K562 (cell line): ENCODE measurements around the gene LCA5L. TPM values are rescaled to one million over a fixed set of nuclear protein-coding genes. Genes with fewer than 3 reads are reported as not detected.

Source experiments
- ATAC-seq: fragments of 200-7000 bp; cut with Tn5 transposase; 3 replicates; pipeline ENCODE4 v1.9.1; 2020; ENCODE audit warnings: moderate library complexity
- BruUV-seq: library from RNA; stranded (reverse); fragments of 400-500 nt; replicated peaks from 2 replicates; lab custom pipeline; 2021; lab: Mats Ljungman, UMichigan
- CTCF ChIA-PET: fragments of 300-600 bp; formaldehyde crosslinking; extraction: SDS; loops from one replicate; lab custom pipeline; 2021; ENCODE audit warnings: low intra/inter-chr PET ratio; lab: Yijun Ruan, JAX
- POLR2A ChIA-PET: fragments of 300-600, 350-650 bp; sonication (Branson Sonifier 250); formaldehyde crosslinking; extraction: SDS; loops from one replicate; lab custom pipeline; 2021; ENCODE audit warnings: antibody characterized with exemption, inconsistent platforms; lab: Yijun Ruan, JAX
- DNase-seq, 4 experiments: peaks; one replicate each; pipeline versions ENCODE4 v3.0.0 to v3.0.0-alpha.2; 2011 to 2018; ENCODE audit warnings: low spot score in 3 of 4, mixed read lengths in 3 of 4; ENCODE audit errors: extremely low read depth in 1 of 4
- FAIRE-seq: peaks from 2 replicates; lab custom pipeline; 2011; peaks lifted over from hg19 to GRCh38; lab: Jason Lieb, UNC
- H2AFZ ChIP-seq: 2 replicates; pipeline ENCODE4 v1.6.0; 2011; ENCODE audit warnings: low read depth, low read length, control low read depth, inconsistent platforms
- H3K27ac ChIP-seq: fragments of 200-600 bp; 3 replicates; pipeline ENCODE4 v1.8.0; 2011; ENCODE audit warnings: low read depth, mild to moderate bottlenecking, control low read depth, inconsistent platforms, low read length, moderate library complexity, mixed read lengths; ENCODE audit errors: extremely low read depth
- H3K27me3 ChIP-seq, 2 experiments: fragments of 300-600 bp in 1 of 2; 2 replicates in 1 of 2; 3 replicates in 1 of 2; pipeline versions ENCODE4 v1.6.0 to v1.8.0; 2011; ENCODE audit warnings: inconsistent platforms in 2 of 2, low read length in 2 of 2, mild to moderate bottlenecking in 1 of 2, mixed read lengths in 1 of 2, moderate library complexity in 1 of 2; ENCODE audit not compliant: control insufficient read depth in 2 of 2, insufficient read depth in 2 of 2
- H3K36me3 ChIP-seq: fragments of 300-600 bp; 3 replicates; pipeline ENCODE4 v1.8.0; 2011; ENCODE audit warnings: mild to moderate bottlenecking, low read length, inconsistent platforms; ENCODE audit not compliant: control insufficient read depth, insufficient read depth
- H3K4me1 ChIP-seq, 2 experiments: fragments of 200-600 bp in 1 of 2; replicated peaks in 1 of 2; 2 replicates in 1 of 2; 3 replicates in 1 of 2; pipeline versions ENCODE4 v1.5.1 to v1.8.0; 2011; ENCODE audit warnings: inconsistent platforms in 2 of 2, low read length in 2 of 2, mild to moderate bottlenecking in 1 of 2, mixed read lengths in 1 of 2, moderate library complexity in 1 of 2; ENCODE audit not compliant: control insufficient read depth in 2 of 2, insufficient read depth in 2 of 2
- H3K4me2 ChIP-seq: 2 replicates; pipeline ENCODE4 v1.6.1; 2011; ENCODE audit warnings: low read length, control low read depth, inconsistent platforms, mixed read lengths; ENCODE audit not compliant: insufficient read depth
- H3K4me3 ChIP-seq: fragments of 200-600 bp; sonication (generic), shearing (Covaris generic); 2 replicates; pipeline ENCODE4 v1.5.1; 2016; ENCODE audit warnings: control low read depth, inconsistent platforms
- H3K79me2 ChIP-seq: fragments of 200-600 bp; 3 replicates; pipeline ENCODE4 v1.8.0; 2011; ENCODE audit warnings: low read length, inconsistent platforms; ENCODE audit not compliant: control insufficient read depth, insufficient read depth
- H3K9ac ChIP-seq, 2 experiments: 2 replicates each; pipeline versions ENCODE4 v1.6.0 to v1.6.1; 2011; ENCODE audit warnings: low read depth in 2 of 2, low read length in 2 of 2, control low read depth in 1 of 2, inconsistent platforms in 1 of 2, mild to moderate bottlenecking in 1 of 2, mixed read lengths in 1 of 2; ENCODE audit not compliant: insufficient read depth in 1 of 2
- H3K9me1 ChIP-seq: one replicate; pipeline ENCODE4 v1.6.0; 2011; ENCODE audit warnings: inconsistent platforms, mild to moderate bottlenecking, low read length, moderate library complexity; ENCODE audit not compliant: control insufficient read depth, insufficient read depth
- H3K9me3 ChIP-seq: replicated peaks from 2 replicates; pipeline ENCODE4 v1.5.1; 2011; ENCODE audit warnings: low read depth, low read length, inconsistent platforms; ENCODE audit not compliant: control insufficient read depth, insufficient read depth
- H4K20me1 ChIP-seq: replicated peaks from 2 replicates; pipeline ENCODE4 v1.6.1; 2011; ENCODE audit warnings: low read length, inconsistent platforms, mixed read lengths; ENCODE audit not compliant: control insufficient read depth, insufficient read depth
- CHAMP1 ChIP-seq: fragments of 450-650 bp; IDR thresholded peaks from 2 replicates; pipeline ENCODE4 v1.6.1; 2016; ENCODE audit warnings: mild to moderate bottlenecking
- FOXK2 ChIP-seq, 2 experiments: fragments of 450-650 bp; IDR thresholded peaks in 1 of 2; conservative IDR thresholded peaks in 1 of 2; 2 replicates each; pipeline ENCODE4 v1.6.1; 2016; ENCODE audit warnings: low read depth in 2 of 2, mild to moderate bottlenecking in 1 of 2
- HDAC1 ChIP-seq, 2 experiments: fragments of 450-650 bp; IDR thresholded peaks; 2 replicates each; pipeline ENCODE4 v1.6.1; 2016 to 2017; ENCODE audit warnings: inconsistent platforms in 1 of 2, mild to moderate bottlenecking in 1 of 2, moderate library complexity in 1 of 2
- PKNOX1 ChIP-seq: fragments of 450-650 bp; IDR thresholded peaks from 2 replicates; pipeline ENCODE4 v1.6.1; 2016
- RBM17 ChIP-seq: fragments of 200-400 bp; formaldehyde crosslinking; IDR thresholded peaks from 2 replicates; pipeline ENCODE4 v1.6.1; 2017; ENCODE audit warnings: low read depth, mild to moderate bottlenecking, low read length, borderline replicate concordance
- RCOR1 ChIP-seq, 2 experiments: IDR thresholded peaks; 2 replicates each; pipeline ENCODE4 v1.6.1; 2012; ENCODE audit warnings: low read depth in 2 of 2, low read length in 2 of 2, borderline replicate concordance in 1 of 2, improper control_type of control experiment in 1 of 2
- SPI1 ChIP-seq: IDR thresholded peaks from 2 replicates; pipeline ENCODE4 v1.6.1; 2011; ENCODE audit warnings: low read depth, low read length, control low read depth, borderline replicate concordance
- TRIM24 ChIP-seq, 2 experiments: fragments of 450-650 bp; IDR thresholded peaks; 2 replicates each; pipeline ENCODE4 v1.6.1; 2016
- ZBTB40 ChIP-seq, 2 experiments: fragments of 450-650 bp in 1 of 2; sonication (generic) in 1 of 2; formaldehyde crosslinking in 1 of 2; IDR thresholded peaks; 2 replicates each; pipeline versions ENCODE4 v1.7.1 to v1.9.0; 2016 to 2022; ENCODE audit warnings: inconsistent platforms in 1 of 2, mild to moderate bottlenecking in 1 of 2, missing genetic modification reagents in 1 of 2
- WGBS: fragments of 100-300 bp; shearing (Covaris generic); methylation state at CpG from one replicate; pipeline ENCODE4 v1.1.6; 2016; ENCODE audit warnings: low coverage, mixed read lengths; ENCODE audit not compliant: insufficient coverage; ENCODE audit errors: missing lambda C conversion rate; 5-methylcytosine and 5-hydroxymethylcytosine counted together
- in situ Hi-C: fragments of 300-500 bp; cut with MboI; formaldehyde crosslinking; loops from 4 replicates; pipeline ENCODE4 v1.15.0; 2018; ENCODE audit warnings: inconsistent platforms, mixed read lengths
- intact Hi-C: fragments of 100-400 bp; cut with micrococcal nuclease; formaldehyde crosslinking; loops from 2 replicates; pipeline ENCODE4 v1.14.2; 2022
- polyA plus RNA-seq, 8 experiments: library from polyadenylated mRNA; depleted of rRNA in 4 of 8; stranded (reverse) in 5 of 8; unstranded in 3 of 8; fragments of >200 nt; fragmentation: Nextera tagmentation in 2 of 8; fragmentation: Illumina TruSeq in 1 of 8; extraction: Ambion mirVana in 2 of 8; extraction: Trizol in 1 of 8; gene quantifications; 2 replicates each; pipeline versions ENCODE4 v1.2.1 to v1.2.3, GENCODE V29; 2011 to 2014; ENCODE audit warnings: inconsistent platforms in 1 of 8, missing spikeins in 1 of 8
- total RNA-seq, 7 experiments: library from RNA; depleted of rRNA in 6 of 7; stranded (reverse); fragments of >200 nt in 6 of 7; fragmentation: Illumina TruSeq in 2 of 7; extraction: Trizol in 2 of 7; gene quantifications; 2 replicates each; pipeline versions ENCODE4 v1.2.1 to v1.2.3, GENCODE V29; 2011 to 2021; ENCODE audit warnings: low replicate concordance in 1 of 7

The LCA5L gene
- total and polyA plus RNA-seq, 9 of the 15 experiments (the other 6 are each of a cell fraction or from before 2014, with no cell fraction given) = 1.8 to 4.9 (median 3.8) TPM

GRCh38 chr21:39483917-39484316 lies 38.3 kb upstream of the LCA5L start:
- CTCF ChIA-PET = no interaction called here
- Histone ChIP-seq H3K4me3 (no peak overlapping the region), H3K9me3 (no peaks in the 10 kb centered on the region), H2AFZ (no peak overlapping the region), H4K20me1 (no peaks in the 10 kb centered on the region), H3K4me1 (no peaks in the 10 kb centered on the region), H3K79me2 (no peaks in the 10 kb centered on the region), H3K9me1 (no peaks in the 10 kb centered on the region), H3K36me3 (no peaks in the 10 kb centered on the region), H3K4me2 (no peak overlapping the region), H3K9ac (no peak overlapping the region), H3K27me3 (peaks cover 3 to 7% of the 10 kb centered on the region in 2 experiments; a peak in 2 of 5 replicates), H3K27ac (no peak overlapping the region)
- intact Hi-C loops (no loop called here), in situ Hi-C loops (no loop called here)
- DNase-seq (no peak), FAIRE-seq (no peak), ATAC-seq (no peak)
- POLR2A ChIA-PET = interaction anchor here (0.6 to 1.0 kb wide), 3 partner anchors 8 to 346 kb away, joined by 3 to 4 read pairs (median 3); no protein-coding TSS in a partner anchor
- BruUV-seq = no TSS peak
- WGBS = 3% methylated on average over 1 of the region's 1 CpG
- TF ChIP-seq PKNOX1 (peak; percentile 53; the same call in 1 of the 2 replicates), RBM17 (no peak), CHAMP1 (no peak), TRIM24 (IDR thresholded peaks at IDR 0.05) (peak in 1 of 2 experiments; percentile 40; a peak in 1 of 4 replicates), HDAC1 (IDR thresholded peaks at IDR 0.05) (no peak), ZBTB40 (IDR thresholded peaks at IDR 0.05) (no peak), ZBTB40 (CRISPR knock-in tag; IDR thresholded peaks at IDR 0.05) (no peak), RCOR1 (IDR thresholded peaks at IDR 0.05; ENCODE audit: borderline replicate concordance in 1 of 2, low read depth in 2 of 2, low read length in 2 of 2) (peak in 1 of 2 experiments; percentile 53; a peak in 1 of 4 replicates), FOXK2 (conservative IDR thresholded peaks at IDR 0.05 in 1 of 2, IDR thresholded peaks at IDR 0.05 in 1 of 2; ENCODE audit: low read depth in 2 of 2) (0 out of 4 replicates have a peak, but pooled peaks of 1 of the 2 experiments have one; percentile 26), SPI1 (no peak)
